HG03342 (cell line): ENCODE data around the gene C9orf78.

Experiments
- ATAC-seq: cut with Tn5 transposase; IDR thresholded peaks from one replicate; pipeline ENCODE4 v1.9.1; 2021; ENCODE audit warnings: mild to moderate bottlenecking, moderate library complexity; ENCODE audit not compliant: unreplicated experiment

The C9orf78 gene

DNA sequence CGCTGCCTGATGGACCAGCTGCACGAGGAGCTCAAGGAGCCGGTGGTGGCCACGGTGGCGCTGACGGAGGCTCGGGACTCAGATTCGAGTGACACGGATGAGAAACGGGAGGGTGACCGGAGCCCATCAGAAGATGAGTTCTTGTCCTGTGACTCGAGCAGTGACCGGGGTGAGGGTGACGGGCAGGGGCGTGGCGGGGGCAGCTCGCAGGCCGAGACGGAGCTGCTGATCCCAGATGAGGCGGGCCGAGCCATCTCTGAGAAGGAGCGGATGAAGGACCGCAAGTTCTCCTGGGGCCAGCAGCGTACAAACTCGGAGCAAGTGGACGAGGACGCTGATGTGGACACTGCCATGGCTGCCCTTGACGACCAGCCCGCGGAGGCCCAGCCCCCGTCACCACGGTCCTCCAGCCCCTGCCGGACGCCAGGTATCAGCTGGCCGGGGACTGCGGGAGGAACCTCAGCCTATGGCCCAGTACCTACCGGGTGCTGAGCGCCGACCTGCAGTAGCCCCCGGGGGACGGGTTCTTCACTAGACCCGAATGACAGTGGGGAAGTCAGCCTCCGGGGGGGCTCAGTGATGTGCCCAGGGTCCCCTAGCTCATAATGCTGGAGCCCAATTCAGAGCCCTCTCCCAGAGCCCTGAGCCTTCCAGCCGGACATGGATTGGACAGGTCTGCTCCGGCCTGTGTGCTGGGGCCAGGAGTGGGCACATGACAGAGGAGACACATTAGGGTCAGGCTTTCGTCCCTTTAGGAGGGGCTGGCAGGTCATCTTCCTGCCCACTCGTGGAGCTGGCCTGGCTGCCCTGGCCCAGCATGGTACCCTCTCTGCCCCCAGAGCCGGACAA is 33.2 kb upstream of the C9orf78 start:
- ATAC-seq: no peak

DNA sequence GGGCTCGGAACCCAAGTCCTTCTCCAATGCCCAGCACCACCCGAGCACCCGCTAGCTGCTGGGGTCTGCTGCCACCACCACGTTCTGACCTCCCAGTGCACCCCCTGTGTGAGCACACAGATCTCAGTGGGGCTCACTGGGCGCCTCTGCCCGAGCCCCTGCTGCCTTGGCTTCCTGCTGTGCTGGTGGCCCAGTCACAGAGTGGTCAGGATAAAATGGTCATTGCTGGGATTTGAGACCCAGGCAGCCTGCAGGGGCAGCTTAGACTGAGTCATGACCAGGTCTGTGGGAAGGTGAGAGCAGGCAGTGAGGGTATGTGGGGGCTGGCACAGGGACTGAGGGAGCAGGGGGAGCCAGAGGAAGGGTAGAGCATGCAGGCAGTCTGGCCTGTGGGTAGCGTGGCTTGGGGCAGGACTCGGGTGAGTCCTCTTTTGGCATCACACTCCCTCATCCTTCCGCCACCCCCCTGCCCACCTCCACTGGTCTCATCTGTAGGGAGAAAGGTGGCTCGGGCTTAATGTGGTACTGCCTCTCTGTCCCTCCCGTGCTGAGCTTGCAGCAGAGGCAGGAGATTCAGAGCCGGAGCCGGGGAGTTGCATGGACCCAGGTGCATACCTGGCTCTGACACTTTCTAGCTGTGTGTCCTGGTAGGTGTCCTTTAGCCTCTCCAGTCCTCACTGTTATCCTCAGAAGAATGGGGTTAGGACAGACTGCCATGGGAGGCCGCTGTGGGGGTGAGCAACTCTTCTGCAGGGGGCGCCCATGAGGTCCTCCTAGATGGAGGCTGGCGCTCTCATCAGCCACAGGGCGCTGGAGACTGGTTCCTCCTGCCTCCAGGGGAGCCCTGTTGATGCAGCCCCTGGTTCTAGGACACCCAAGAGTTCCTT is 32.3 kb upstream of the C9orf78 start:
- ATAC-seq: no peak

DNA sequence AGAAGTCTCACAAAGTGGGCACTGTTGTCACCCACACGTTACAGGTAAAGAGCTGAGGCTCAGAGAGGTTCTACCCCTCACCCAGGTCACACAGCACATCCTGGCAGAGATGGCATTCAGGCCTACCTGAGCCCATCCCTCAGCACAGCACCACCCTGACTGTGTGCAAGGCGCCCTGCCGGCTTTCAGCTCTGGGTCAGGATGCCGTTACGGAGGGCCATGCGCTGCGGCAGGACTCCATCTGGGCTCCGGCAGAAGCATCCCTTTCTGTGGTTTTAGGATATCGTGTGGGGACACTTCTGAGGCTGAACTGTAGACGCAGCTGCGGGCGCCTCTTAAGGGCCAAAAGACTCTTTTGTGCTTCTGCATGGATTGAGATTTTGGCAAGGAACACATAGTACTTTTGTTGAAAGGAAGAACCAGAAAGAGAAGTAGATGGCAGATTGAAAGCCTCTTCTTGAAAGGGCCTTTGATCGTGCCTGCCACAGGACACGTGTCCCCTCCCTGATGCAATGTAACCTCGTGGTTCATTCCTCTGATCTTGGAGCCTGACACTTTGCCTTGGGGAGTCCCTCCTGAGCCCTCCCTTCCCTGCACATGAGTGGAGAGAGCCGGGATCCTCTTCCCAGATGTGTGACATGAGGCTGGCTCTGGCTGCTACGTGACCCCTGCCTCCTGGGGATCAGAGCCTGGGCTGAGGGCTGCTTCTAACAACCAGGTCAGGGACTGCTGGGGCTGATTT is 31.5 kb upstream of the C9orf78 start:
- no peak for ATAC-seq

DNA sequence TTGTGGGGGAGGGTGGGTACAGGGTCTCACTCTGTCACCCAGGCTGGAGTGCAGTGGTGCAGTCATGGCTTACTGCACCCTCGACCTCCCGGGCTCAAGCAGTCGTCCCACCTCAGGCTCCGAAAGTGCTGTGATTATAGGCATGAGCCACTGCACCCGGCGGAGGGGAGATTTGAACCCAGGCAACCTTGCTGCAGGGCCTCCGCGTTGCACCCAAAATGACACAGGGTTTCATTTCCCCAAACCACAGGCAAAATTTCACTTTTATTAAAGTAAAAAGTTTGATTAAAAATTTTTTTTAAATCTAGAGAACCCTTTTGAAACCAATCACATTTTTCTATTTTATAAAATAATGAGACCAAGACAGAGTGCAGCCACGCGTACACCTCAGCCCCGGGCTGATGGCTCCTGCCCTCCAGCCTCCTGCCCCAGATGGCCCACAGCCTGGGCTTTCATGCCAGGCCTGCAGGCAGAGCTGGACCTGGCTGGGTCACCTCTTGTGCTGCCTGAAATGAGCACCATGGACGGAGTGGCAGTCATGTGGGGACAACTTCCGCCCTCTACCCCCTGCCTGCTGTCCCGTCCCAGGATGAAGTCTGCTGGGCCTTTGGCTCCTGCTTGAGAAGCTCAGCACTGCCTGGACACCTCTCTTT is 30.7 kb upstream of the C9orf78 start:
- ATAC-seq: no peak

DNA sequence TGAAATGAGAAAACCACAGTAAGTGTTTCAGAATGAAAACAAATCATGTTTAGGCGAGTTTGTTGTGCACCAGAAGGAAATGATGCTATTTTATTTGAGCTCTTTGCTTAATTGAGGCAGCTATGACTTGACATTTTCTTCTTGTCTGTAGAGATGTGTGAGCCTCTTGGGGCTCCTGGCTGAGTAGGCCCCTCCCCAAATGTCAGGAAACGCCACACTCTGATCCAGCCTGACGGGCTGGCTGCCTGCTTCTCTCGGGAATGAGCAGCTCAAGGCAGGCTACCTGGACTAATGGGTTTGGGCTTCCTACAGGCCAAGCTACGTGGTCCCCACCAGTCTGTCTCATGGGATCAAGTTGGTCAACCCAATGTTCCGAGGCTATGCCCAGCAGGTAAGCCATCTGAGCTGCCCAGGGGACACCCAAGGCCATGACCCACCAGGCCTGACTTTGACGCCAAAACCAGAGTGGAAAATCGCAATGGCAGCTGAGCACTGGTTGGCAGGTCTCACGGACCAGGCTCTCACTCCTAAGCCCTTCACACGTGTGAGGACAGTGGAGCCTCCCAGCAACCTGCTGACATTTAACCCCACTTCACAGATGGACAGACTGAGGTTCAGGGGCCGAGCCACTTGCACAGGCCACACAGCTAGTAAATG is 30.0 kb upstream of the C9orf78 start:
- ATAC-seq: no peak

DNA sequence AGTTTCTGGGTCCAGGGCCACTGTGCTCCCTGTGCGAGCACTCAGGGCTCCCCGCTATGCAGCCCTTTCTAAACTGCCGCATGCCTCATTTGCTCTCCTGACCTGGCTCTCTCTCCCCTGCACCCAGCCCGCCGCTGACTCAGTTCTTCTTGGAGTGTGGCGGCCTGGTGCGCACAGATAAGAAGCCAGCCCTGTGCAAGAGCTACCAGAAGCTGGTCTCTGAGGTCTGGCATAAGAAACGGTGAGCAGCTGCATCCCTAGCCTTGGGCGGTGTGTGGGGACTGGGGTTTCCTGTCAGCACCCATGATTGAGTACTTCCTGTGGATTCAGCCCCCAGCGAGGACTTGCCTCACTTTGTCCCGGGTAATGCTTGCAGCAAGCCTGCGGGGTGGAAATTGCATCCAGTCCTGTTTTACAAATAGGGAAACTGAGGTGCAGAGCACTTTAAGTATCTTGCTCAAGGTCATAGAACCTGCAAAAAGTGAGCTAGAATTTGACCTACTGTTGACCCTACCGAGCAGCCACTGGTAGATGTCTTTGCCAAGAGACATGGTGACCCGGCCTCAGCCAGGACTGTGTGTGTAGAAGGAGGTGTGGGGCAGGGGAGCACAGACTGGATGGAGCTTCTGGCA is 28.1 kb upstream of the C9orf78 start:
- ATAC-seq: no peak

DNA sequence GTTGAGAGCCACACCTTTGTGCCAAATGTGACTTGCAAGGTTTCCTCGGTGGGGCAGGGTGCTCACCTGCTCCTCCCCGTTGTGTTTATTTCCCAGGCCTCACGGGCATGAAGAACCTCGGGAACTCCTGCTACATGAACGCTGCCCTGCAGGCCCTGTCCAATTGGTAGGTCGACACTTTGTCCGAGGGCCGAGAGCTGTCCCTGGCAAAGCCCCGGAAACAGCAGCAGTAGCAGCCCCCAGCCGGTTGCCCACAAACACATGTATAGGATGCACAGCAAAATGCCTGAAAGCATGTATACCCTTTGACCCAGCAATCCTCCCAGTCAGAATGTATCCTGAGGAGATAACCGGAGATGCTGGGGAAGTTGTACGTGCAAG is 26.4 kb upstream of the C9orf78 start:
- ATAC-seq: no peak

DNA sequence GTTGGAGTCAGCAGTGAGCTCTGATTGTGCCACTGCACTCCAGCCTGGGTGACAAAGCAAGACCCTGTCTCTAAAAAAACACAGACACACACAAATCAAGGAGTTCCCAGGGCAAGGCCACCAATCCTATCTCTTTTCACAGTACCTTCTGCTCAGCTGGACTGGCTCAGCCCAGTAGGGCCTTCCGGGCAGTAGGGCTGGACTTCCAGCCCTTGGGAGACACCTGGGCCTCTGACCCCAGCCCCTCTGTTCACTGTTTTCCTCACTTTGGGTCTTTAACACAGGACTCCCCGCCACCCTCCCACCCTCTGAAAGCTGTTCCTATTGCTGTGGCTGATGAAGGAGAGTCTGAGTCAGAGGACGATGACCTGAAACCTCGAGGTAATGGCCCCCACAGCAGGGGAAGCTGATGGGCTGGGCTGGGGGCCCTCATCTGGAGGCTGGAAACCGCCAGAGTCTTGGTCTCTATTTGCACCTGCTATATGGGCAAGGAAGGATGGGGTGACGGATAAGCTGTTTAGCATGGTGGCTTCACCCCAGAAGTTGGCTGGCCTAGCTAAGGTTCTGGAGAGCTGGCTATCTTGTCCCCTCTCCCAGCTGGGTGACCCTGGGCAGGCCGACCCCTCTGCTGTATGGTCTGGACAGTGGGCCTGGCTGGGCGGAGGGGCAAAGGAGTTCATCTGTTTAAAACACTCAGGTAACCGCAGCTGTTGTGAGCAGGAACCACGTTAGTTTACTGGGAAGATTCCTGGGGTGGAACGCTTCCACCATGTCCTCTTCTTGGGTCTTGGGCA is 25.8 kb upstream of the C9orf78 start:
- no peak for ATAC-seq

DNA sequence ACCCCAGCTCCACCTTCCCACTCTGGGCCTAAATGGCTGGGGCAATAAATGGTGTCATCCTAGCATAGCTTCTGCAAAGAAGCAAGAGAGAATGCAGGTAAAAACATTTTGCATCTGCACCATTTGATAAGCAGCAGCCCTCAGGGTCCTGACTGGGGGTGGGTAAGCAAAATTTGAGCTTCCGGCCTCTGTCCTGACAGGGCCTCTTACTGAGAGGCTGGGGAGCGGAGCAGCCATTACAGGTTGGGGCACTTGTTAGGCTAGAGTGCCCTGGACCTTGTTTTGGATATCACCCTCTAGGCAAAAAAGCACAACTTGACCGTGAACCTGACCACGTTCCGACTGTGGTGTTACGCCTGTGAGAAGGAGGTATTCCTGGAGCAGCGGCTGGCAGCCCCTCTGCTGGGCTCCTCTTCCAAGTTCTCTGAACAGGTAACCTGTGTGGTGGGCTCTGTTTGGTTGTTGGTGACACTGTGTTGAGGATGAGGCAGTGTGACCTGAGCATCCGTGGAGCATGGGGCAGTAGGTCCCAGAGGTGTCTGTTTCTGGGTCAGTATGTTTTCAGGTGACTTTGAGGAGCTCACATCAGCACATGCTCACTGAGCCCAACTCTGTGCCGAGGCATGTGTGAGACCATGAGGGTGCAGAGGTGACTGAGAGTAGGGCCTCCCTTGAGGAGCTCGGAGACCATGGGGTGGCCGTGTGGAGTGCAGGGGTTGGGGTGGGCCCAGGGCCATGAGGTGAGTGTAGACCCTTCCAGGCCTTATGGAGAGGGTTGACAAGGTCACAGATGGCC is 23.3 kb upstream of the C9orf78 start:
- ATAC-seq: no peak

DNA sequence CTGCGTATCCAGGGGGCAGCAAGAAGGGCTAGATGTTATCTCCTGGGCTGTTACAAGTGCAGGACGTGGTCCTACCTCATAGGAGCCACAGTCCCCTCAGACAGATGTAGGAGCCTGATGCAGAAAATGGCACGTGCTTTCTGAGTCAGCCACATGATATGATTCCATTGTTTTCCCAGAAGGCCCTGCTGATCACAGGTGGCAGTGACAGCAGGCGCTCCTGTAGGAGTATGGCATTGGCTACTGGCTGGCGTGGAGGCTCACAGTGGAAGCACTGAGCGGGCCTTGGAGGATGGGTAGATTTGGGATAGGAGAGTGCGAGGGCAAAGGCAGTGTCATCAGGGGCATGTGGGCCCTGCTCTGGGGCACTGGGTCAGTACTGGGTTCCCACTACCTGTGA is 22.1 kb upstream of the C9orf78 start:
- no peak for ATAC-seq

DNA sequence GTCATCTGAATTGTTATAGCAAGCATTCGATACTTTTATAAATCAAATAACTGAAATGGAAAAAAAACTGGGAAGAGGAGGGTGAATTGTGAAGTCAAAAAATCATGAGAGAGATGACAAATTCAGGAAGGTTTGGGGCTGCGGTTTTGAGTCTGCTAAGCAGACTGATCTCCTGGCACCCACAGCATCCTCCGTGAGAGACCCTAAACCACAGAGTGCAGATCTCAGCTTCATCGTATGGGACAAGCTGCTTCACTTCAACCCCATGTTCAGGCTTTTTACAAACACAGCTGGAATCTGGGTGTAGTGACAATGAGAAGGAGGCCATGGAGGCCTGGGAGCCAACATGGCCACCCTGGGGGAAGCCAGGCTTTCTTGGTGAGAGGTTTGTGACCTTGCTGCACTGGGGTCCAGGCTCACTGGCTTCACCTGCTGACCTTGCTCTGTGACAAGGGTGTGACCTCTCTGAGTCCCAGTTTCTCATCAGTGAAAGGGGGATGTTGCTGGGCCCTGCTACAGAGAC is 19.6 kb upstream of the C9orf78 start:
- no peak for ATAC-seq

DNA sequence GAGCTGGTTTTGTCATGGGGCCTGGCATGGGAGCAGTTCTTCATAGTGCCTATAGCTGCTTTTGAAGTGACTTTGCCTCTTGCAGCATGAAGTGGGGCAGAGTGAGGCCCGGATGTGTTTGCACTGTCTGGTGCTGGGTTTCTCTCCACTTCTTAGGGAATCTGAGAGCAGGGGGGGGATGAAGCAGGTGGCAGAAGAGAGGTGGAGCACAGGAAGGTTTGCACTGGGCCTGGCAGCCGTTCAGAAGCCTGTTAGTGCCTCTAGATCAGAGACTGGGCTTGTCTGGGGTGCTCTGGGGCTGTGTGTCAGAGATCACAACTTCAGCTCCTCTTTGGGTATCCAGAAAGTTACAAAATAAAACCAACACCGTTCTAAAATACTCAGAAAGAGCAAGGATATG is 18.5 kb upstream of the C9orf78 start:
- no peak for ATAC-seq

DNA sequence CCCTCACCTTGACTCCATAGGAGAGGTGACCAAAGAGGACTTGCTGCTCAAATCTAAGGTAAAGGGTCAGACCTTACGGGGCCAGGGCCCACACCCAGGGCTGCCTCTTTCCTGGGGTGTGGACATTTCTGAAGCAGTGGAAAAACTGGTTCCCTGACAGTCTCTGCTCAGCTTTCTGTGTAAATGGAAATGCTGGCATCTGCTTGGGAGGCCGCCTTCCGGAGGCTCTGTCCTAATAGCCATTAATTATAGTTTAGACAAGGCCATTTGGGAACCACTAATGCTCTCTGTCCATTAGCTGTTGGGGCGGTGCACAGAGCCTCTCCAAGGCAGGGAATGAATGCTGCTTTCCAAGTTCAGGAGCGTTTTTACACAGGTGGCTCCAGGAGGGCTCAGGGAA is 17.5 kb upstream of the C9orf78 start:
- ATAC-seq: no peak

DNA sequence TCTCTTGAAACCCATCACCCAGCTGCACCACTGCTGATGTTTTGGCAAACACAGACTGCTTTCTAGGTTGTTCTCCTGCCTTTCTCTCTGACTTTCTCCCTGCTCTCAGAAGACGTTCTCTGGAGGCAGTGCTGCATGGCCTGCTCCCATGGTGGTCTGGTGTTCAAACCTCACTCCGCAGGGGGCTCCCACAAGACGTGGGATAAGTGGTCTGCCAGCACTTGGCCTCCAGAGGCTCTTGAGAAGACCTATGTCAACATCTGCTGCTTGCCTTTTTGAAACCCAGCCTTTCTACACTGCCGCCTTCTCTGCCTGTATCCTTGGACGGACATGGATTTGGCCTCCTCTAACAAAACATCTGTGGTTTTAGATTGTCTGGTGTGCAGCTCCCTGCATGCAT is 16.7 kb upstream of the C9orf78 start:
- no peak for ATAC-seq

DNA sequence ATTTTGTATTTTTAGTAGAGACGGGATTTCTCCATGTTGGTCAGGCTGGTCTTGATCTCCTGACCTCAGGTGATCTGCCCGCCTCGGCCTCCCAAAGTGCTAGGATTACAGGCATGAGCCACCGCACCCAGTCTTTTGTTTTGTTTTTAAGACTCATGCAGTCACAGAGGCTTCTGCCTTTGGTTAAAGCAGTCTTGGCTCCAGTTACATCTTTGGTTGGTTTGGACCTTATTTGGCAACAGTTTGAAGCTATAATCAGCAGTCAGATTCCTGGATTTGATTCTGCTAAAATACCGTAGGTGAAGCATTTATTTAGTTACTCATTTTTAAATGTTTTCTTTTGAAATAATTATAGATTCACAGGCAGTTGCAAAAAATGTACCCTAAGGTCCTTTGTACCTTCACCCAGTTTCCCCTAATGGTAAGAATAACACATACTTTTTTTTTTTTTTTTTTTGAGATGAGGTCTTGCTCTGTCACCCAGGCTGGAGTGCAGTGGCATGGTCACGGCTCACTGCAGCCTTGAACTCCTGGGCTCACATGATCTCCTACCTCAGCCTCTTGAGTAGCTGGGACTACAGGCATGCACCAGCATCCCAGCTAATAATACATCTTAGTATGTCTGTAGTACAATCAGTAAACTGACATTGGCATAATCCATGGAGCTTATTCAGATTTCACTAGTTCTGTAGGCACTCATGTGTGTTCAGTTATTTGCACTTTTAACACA is 15.9 kb upstream of the C9orf78 start:
- ATAC-seq: no peak

DNA sequence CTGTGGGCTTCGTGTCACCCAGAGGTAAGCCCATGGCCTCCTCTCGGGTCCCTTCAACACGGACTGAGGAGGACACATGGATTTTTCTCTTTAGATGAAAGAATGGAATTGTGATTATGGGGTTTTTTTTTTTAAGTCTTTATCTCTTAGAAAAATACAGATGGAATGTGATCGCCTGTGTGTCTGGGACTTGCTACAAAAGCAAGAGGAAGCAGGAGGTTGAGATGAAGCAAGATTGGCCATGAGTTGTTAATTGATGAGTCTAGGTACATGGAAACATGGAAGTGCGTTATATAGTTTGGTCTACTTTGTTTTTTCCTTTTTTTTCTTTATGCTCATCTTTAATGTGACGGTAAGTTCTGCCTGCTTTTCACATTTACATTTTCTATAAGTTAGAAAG is 14.8 kb upstream of the C9orf78 start:
- no peak for ATAC-seq

DNA sequence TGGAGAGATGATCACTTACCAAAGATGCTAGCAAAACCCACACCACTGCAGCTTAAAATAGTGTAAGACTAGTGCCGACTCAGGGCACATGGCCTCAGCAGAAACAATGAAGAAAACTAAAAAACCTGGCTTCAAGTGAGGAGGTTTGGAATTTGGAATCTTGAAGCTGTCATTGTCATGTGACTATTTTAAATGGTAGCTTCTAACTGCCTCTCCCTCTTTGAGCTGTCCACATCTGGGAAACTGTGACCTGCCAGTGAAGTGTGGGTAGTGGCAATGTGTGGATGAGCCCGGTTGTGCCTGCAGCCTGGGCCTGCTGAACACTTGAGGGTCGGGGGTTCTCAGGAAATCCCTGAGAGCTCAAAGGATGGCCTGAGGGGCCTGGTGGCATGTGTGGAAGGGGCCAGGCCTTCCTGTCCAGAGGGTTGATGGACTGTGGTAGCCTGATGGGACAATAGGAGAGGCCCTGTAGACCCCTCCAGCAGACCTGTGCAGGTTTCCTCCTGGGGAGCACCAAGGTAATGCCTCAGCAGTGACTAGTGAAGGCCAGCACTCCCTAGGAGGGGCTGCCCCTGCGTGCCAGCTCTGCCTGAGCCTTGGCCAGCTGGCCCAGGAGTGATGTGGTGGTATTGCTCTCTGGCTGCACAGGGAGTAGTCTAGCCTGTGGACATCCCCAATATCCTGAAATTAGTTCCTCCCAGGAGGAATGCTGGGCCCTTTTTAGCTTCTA is 13.8 kb upstream of the C9orf78 start:
- no peak for ATAC-seq
